ENCODE measurements around the gene PPIA.
"Not testable (repeated sequence)": the region's sequence is repeated elsewhere in the genome, so short reads cannot be mapped to it uniquely, and the experiment has no call there.

The PPIA gene

GRCh38 chr7:44845451-44845850 is 49.0 kb downstream of the PPIA start:
- TF ChIP-seq, protein P1, sequence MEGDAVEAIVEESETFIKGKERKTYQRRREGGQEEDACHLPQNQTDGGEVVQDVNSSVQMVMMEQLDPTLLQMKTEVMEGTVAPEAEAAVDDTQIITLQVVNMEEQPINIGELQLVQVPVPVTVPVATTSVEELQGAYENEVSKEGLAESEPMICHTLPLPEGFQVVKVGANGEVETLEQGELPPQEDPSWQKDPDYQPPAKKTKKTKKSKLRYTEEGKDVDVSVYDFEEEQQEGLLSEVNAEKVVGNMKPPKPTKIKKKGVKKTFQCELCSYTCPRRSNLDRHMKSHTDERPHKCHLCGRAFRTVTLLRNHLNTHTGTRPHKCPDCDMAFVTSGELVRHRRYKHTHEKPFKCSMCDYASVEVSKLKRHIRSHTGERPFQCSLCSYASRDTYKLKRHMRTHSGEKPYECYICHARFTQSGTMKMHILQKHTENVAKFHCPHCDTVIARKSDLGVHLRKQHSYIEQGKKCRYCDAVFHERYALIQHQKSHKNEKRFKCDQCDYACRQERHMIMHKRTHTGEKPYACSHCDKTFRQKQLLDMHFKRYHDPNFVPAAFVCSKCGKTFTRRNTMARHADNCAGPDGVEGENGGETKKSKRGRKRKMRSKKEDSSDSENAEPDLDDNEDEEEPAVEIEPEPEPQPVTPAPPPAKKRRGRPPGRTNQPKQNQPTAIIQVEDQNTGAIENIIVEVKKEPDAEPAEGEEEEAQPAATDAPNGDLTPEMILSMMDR (conservative IDR thresholded peaks at IDR 0.05; ENCODE audit: low read length), result no peak
- DNase-seq (ENCODE audit: low read depth), result no peak
- H3K4me3 ChIP-seq (ENCODE audit: low read length), result no peak overlapping the region

- H3K4me3 ChIP-seq (ENCODE audit: low read length), result peak overlapping the region; percentile 89
- not testable (repeated sequence) for DNase-seq (ENCODE audit: low read depth)
Measured at GRCh38 chr7:44846390-44846789, 49.9 kb downstream of the PPIA start.

DNA sequence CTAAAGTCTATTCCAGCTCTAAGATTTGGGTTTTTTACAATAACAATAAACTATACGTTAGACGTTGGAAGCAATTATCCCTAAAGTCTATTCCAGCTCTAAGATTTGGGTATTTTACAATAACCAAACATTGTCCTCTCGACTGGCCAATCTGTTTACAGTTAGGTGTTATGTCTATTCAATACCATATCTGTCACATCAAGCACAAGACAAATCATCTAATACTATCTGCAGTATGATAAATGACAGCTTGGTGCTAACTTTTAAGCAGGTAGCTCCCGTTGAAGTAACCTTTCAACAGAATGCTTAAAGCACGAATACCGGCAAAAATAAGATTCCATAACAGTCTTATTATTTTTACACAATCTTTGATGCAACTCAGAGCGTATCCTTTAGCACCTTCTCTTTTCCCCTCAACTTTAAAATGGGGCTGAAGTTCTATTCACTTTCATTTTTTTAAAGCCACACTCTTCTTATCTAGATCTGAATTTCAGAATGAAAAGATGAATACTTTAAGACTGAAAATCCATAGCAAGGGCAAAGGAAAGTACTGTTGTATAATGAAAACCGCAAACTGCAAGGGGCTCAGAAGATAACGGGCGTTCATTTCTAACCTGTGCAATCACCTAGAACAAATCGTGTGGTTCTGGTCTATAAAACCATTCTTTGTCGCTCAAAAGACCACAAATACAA is 50.5 kb downstream of the PPIA start:
- TF ChIP-seq, protein P1 (conservative IDR thresholded peaks at IDR 0.05; ENCODE audit: low read length), result no peak
- no peak for DNase-seq (ENCODE audit: low read depth)
- H3K4me3 ChIP-seq (ENCODE audit: low read length), result peak overlapping the region; percentile 89

- peak overlapping the region; percentile 89 for H3K4me3 ChIP-seq (ENCODE audit: low read length)
- TF ChIP-seq, protein P1 (conservative IDR thresholded peaks at IDR 0.05; ENCODE audit: low read length), result peak; percentile 60
- peak; percentile 83 for DNase-seq (ENCODE audit: low read depth)
Measured at GRCh38 chr7:44847509-44847919, 51.0 kb downstream of the PPIA start.

DNA sequence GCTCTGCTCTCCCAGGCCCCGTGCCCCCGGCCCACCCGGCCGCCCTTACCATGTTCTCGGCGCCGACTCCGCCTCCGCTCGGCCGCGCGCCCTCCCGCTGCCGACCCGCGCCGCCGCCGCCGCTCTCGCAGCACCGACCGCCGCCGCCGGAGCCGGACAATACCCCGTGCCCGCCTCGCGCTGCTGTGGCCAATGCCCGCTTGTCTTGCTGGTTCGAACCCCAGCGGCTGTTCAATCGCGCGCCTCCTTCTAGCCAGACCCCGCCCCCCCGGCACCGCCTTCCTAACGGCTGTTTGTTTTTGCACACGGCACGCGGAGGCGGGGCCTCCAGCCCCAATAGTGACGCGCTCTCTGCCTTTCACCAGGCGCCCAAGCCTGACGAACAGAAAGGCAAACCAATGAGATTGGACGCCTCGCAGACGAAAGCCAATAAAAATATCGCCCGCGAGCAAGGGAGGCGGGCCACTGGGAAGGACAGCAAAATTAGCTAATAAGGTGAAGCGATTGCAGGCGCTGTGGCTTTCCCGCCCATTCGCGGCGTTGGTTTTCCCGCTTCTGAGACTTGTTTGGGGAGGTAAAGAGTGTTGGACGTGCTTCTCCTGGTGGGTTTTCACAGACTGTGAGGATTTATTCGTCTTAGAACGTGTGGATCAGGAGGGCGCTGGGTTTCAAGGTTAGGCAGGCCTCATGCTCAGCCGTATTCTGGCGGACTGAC is 51.6 kb downstream of the PPIA start, which contains the start of gene H2AZ2:
Gene H2AZ2 (minus strand): TSS at position 168 of the 715 bp plus-strand sequence. CDS start 116 bp downstream, at position 52.
- peak within 1 kb of the TSS; percentile 89 for H3K4me3 ChIP-seq (ENCODE audit: low read length)
- TF ChIP-seq, protein P1 (conservative IDR thresholded peaks at IDR 0.05; ENCODE audit: low read length), result no peak
- peak; percentile 100 for DNase-seq (ENCODE audit: low read depth)

GRCh38 chr7:44849259-44849884 is 52.9 kb downstream of the PPIA start:
- TF ChIP-seq, protein P1 (conservative IDR thresholded peaks at IDR 0.05; ENCODE audit: low read length), result no peak
- H3K4me3 ChIP-seq (ENCODE audit: low read length), result peak overlapping the region; percentile 67; the same call in 1 of the 2 replicates
- no peak for DNase-seq (ENCODE audit: low read depth)

DNA sequence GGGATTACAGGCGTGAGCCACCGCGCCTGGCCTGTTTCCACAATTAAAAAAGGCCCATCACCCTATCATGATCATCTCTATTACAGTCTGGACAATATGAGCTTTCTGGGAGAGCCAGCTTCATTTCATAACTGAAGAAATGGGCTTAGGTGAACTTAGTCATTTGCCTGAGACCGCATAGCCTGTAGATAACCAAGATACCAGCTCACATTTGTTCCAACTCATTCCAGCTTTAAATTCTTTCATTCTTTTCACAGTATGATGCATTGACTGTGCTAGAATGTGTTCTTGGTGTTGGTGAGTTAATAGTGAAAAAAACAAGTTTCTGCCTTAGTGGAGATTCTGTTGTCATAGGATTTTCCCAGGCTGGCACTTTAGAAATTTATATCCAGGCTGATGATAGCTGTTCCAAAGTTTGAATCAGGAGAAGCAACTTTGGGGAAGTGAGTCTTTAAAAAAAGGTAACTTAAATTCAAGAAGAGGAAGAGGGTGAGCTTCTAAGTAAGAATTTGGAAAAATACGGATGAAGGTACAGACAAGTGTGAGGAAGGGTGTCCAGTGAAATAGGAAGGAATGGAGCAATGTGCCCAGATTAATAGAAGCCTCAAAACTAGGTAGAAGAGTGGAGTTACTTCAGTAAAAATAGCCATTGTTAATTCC is 53.5 kb downstream of the PPIA start:
- TF ChIP-seq, protein P1 (conservative IDR thresholded peaks at IDR 0.05; ENCODE audit: low read length), result no peak
- no peak overlapping the region for H3K4me3 ChIP-seq (ENCODE audit: low read length)

More for the DNA sequence above, 53.5 kb downstream of the PPIA start:
- no peak for DNase-seq (ENCODE audit: low read depth)
